HepG2 (cell line): ENCODE data around the gene ZDHHC16. TPM values are rescaled to one million over a fixed set of nuclear protein-coding genes. Genes with fewer than 3 reads are reported as not detected.

Experiments
- ATAC-seq: fragments of 200-7000 bp; cut with Tn5 transposase; 3 replicates; pipeline ENCODE4 v1.9.1; 2020; ENCODE audit warnings: mild to moderate bottlenecking, moderate library complexity
- BruUV-seq: library from RNA; stranded (reverse); fragments of 400-500 nt; replicated peaks from 2 replicates; lab custom pipeline; 2021; lab: Mats Ljungman, UMichigan
- CTCF ChIA-PET: fragments of 300-600 bp; formaldehyde crosslinking; extraction: SDS; loops from one replicate; lab custom pipeline; 2021; ENCODE audit warnings: low total read pairs, inconsistent platforms, low intra/inter-chr PET ratio; lab: Yijun Ruan, JAX
- POLR2A ChIA-PET: fragments of 350-600 bp; sonication (Branson Sonifier 250); formaldehyde crosslinking; loops from one replicate; lab custom pipeline; 2020; ENCODE audit warnings: antibody characterized with exemption, inconsistent platforms; lab: Yijun Ruan, JAX
- DNase-seq: peaks from one replicate; pipeline ENCODE4 v3.0.0-alpha.2; 2015; ENCODE audit warnings: low spot score
- FAIRE-seq: peaks from 3 replicates; lab custom pipeline; 2011; peaks lifted over from hg19 to GRCh38; lab: Jason Lieb, UNC
- H2AFZ ChIP-seq: one replicate; pipeline ENCODE4 v1.6.1; 2011; ENCODE audit warnings: low read length, inconsistent platforms
- H3K27ac ChIP-seq: fragments of 300-600 bp; 3 replicates; pipeline ENCODE4 v1.8.0; 2011; ENCODE audit warnings: mixed run types, mild to moderate bottlenecking, mixed read lengths, low read length, inconsistent platforms; ENCODE audit not compliant: insufficient read depth; ENCODE audit errors: extremely low read length
- H3K27me3 ChIP-seq, 2 experiments: fragments of 200-600 bp in 1 of 2; 2 replicates in 1 of 2; 3 replicates in 1 of 2; pipeline versions ENCODE4 v1.6.0 to v1.8.0; 2011; ENCODE audit warnings: low read length in 2 of 2, mild to moderate bottlenecking in 2 of 2, moderate library complexity in 2 of 2, inconsistent platforms in 1 of 2; ENCODE audit not compliant: insufficient read depth in 2 of 2, control insufficient read depth in 1 of 2
- H3K36me3 ChIP-seq, 2 experiments: fragments of 200-600 bp in 1 of 2; replicated peaks in 1 of 2; 2 replicates in 1 of 2; 3 replicates in 1 of 2; pipeline versions ENCODE4 v1.5.1 to v1.8.0; 2011; ENCODE audit warnings: low read length in 2 of 2, inconsistent platforms in 1 of 2; ENCODE audit not compliant: insufficient read depth in 2 of 2, control insufficient read depth in 1 of 2
- H3K4me1 ChIP-seq: 2 replicates; pipeline ENCODE4 v1.5.1; 2012; ENCODE audit warnings: low read length, inconsistent platforms; ENCODE audit not compliant: insufficient read depth
- H3K4me2 ChIP-seq: 2 replicates; pipeline ENCODE4 v1.6.0; 2011; ENCODE audit warnings: low read depth, low read length, inconsistent platforms
- H3K4me3 ChIP-seq, 3 experiments: fragments of 200-600 bp in 1 of 3; sonication (generic), shearing (Covaris generic) in 1 of 3; replicated peaks in 1 of 3; 2 replicates each; pipeline ENCODE4 v1.5.1; 2011 to 2016; ENCODE audit warnings: low read length in 3 of 3, inconsistent platforms in 2 of 3, low read depth in 2 of 3, mild to moderate bottlenecking in 2 of 3, control low read depth in 1 of 3, mixed read lengths in 1 of 3; ENCODE audit not compliant: insufficient read depth in 1 of 3
- H3K79me2 ChIP-seq: one replicate; pipeline ENCODE4 v1.6.1; 2011; ENCODE audit warnings: low read length, inconsistent platforms; ENCODE audit not compliant: insufficient read depth
- H3K9ac ChIP-seq: 2 replicates; pipeline ENCODE4 v1.6.0; 2011; ENCODE audit warnings: mild to moderate bottlenecking, low read depth, low read length, inconsistent platforms; ENCODE audit not compliant: insufficient read depth
- H3K9me3 ChIP-seq: 2 replicates; pipeline ENCODE4 v1.5.1; 2012; ENCODE audit warnings: mild to moderate bottlenecking, low read length
- H4K20me1 ChIP-seq: 2 replicates; pipeline ENCODE4 v1.6.0; 2011; ENCODE audit warnings: inconsistent platforms, mild to moderate bottlenecking, low read length, moderate library complexity; ENCODE audit not compliant: insufficient read depth
- ATF1 ChIP-seq: IDR thresholded peaks from 2 replicates; pipeline ENCODE4 v1.6.1; 2016; ENCODE audit warnings: mild to moderate bottlenecking, control low read depth
- FOXK2 ChIP-seq: fragments of 450-650 bp; IDR thresholded peaks from 2 replicates; pipeline ENCODE4 v1.6.1; 2016
- KDM2A ChIP-seq: sonication (generic); formaldehyde crosslinking; IDR thresholded peaks from 2 replicates; pipeline ENCODE4 v1.4.0; 2020; ENCODE audit warnings: low read depth, missing genetic modification reagents, borderline replicate concordance
- MLLT10 ChIP-seq: sonication (generic); formaldehyde crosslinking; IDR thresholded peaks from 2 replicates; pipeline ENCODE4 v1.4.0; 2020; ENCODE audit warnings: missing genetic modification reagents
- MXD1 ChIP-seq: sonication (generic); formaldehyde crosslinking; IDR thresholded peaks from 2 replicates; pipeline ENCODE4 v1.4.0; 2020; ENCODE audit warnings: mild to moderate bottlenecking, missing genetic modification reagents
- NR2F2 ChIP-seq: IDR thresholded peaks from 2 replicates; pipeline ENCODE4 v1.6.1; 2012; ENCODE audit warnings: low read depth, inconsistent platforms, borderline replicate concordance
- PRMT3 ChIP-seq: sonication (generic); formaldehyde crosslinking; IDR thresholded peaks from 2 replicates; pipeline ENCODE4 v1.8.1; 2022; ENCODE audit warnings: low read depth, mild to moderate bottlenecking, moderate library complexity, missing genetic modification reagents, borderline replicate concordance
- RBM22 ChIP-seq: fragments of 200-400 bp; formaldehyde crosslinking; optimal IDR thresholded peaks from 2 replicates; pipeline ENCODE3; 2017; ENCODE audit warnings: mild to moderate bottlenecking, low read length, moderate library complexity
- SETDB1 ChIP-seq: sonication (generic); formaldehyde crosslinking; IDR thresholded peaks from 2 replicates; pipeline ENCODE4 v1.5.1; 2020; ENCODE audit warnings: missing genetic modification reagents, mild to moderate bottlenecking, borderline replicate concordance
- SIN3B ChIP-seq: fragments of 150-350 bp; IDR thresholded peaks from 2 replicates; pipeline ENCODE4 v1.6.1; 2014; ENCODE audit warnings: low read length
- SKI ChIP-seq: fragments of 450-650 bp; IDR thresholded peaks from one replicate; pipeline ENCODE4 v1.6.1; 2018; ENCODE audit warnings: mild to moderate bottlenecking; ENCODE audit not compliant: partially characterized antibody
- TBL1XR1 ChIP-seq: fragments of 150-350 bp; IDR thresholded peaks from 2 replicates; pipeline ENCODE4 v1.6.1; 2014; ENCODE audit warnings: borderline replicate concordance, low read length; ENCODE audit not compliant: partially characterized antibody
- TFAP4 ChIP-seq: sonication (generic); IDR thresholded peaks from 2 replicates; pipeline ENCODE4 v1.6.1; 2016; ENCODE audit warnings: low read depth, borderline replicate concordance
- ZNF274 ChIP-seq: sonication (generic); formaldehyde crosslinking; IDR thresholded peaks from 2 replicates; pipeline ENCODE4 v1.5.1; 2020; ENCODE audit warnings: mild to moderate bottlenecking, missing genetic modification reagents
- ZNF343 ChIP-seq: sonication (generic); formaldehyde crosslinking; IDR thresholded peaks from 2 replicates; pipeline ENCODE4 v1.4.0; 2020; ENCODE audit warnings: mild to moderate bottlenecking, missing genetic modification reagents
- ZNF550 ChIP-seq: sonication (generic); formaldehyde crosslinking; IDR thresholded peaks from 2 replicates; pipeline ENCODE4 v1.4.0; 2020; ENCODE audit warnings: mild to moderate bottlenecking, missing genetic modification reagents, borderline replicate concordance
- ZNF660 ChIP-seq: sonication (generic); formaldehyde crosslinking; IDR thresholded peaks from 2 replicates; pipeline ENCODE4 v1.5.1; 2020; ENCODE audit warnings: mild to moderate bottlenecking, low read depth, missing genetic modification reagents, borderline replicate concordance
- ZNF816 ChIP-seq: sonication (generic); formaldehyde crosslinking; IDR thresholded peaks from 2 replicates; pipeline ENCODE4 v1.8.0; 2022; ENCODE audit warnings: missing genetic modification reagents, mild to moderate bottlenecking, borderline replicate concordance
- WGBS: methylation state at CpG from one replicate; pipeline ENCODE4 v1.1.6; 2017; ENCODE audit warnings: low lambda C conversion rate; 5-methylcytosine and 5-hydroxymethylcytosine counted together
- in situ Hi-C: cut with HindIII; loops from 2 replicates; pipeline ENCODE4 v1.10.0; 2017; ENCODE audit warnings: low pct_unique_long_range_greater_than_20kb; ENCODE audit not compliant: extremely low pct_ligation_motif_present
- intact Hi-C: fragments of 100-400 bp; cut with micrococcal nuclease; formaldehyde crosslinking; loops from one replicate; pipeline ENCODE4 v1.10.0; 2022; ENCODE audit not compliant: unreplicated experiment
- polyA plus RNA-seq, 8 experiments: library from polyadenylated mRNA; depleted of rRNA in 3 of 8; stranded (reverse) in 7 of 8; unstranded in 1 of 8; fragments of >200 nt; fragmentation: Illumina TruSeq in 4 of 8; extraction: Trizol in 4 of 8; gene quantifications; 2 replicates each; pipeline versions ENCODE4 v1.2.1 to v1.2.3, GENCODE V29; 2011 to 2016; ENCODE audit warnings: low read depth in 4 of 8, missing spikeins in 1 of 8, mixed read lengths in 1 of 8; ENCODE audit not compliant: insufficient read depth in 1 of 8
- total RNA-seq, 5 experiments: library from RNA; depleted of rRNA; stranded (reverse); fragments of >200 nt; fragmentation: Illumina TruSeq; extraction: Trizol; gene quantifications; 2 replicates each; pipeline ENCODE4 v1.2.3, GENCODE V29; 2016; ENCODE audit warnings: low read depth in 1 of 5

Gene ZDHHC16
- total and polyA plus RNA-seq, 2 of the 13 experiments (the other 11 are each of a cell fraction or from before 2014, with no cell fraction given): 40.8 to 41.8 TPM

DNA sequence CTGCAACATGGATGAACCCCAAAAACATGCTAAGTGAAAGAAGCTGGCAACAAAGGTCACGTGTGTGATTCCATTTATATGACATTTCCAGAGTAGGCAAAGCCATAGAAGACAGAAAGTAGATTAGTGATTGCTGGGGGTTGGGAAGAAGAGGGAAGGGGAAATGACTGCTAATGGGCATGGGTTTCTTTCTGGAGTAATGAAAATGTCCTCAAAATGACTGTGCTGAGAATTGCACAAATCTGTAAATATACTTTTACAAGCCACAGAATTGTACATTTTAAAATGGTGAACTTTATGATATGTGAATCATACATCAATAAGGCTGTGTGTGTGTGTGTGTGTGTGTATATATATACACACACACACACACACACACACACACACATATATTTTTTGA, 36.4 kb downstream of the ZDHHC16 start:
- H3K36me3 ChIP-seq: peaks cover 17 to 61% of the 10 kb centered on the region in 2 experiments
- H2AFZ ChIP-seq: no peak overlapping the region
- DNase-seq (no peak), ATAC-seq (no peak)
- intact Hi-C loops: no loop called here
- BruUV-seq: no TSS peak
- no peaks in the 10 kb centered on the region for H3K9me3 ChIP-seq
- peaks cover 22% of the 10 kb centered on the region for H3K4me1 ChIP-seq
- no peak for TF ChIP-seq RBM22
- TF ChIP-seq SIN3B: no peak
- TF ChIP-seq MXD1: no peak
- TF ChIP-seq MLLT10: no peak
- TF ChIP-seq ZNF550: no peak
- no peak for TF ChIP-seq TFAP4
- no peak for TF ChIP-seq ATF1
- TF ChIP-seq, all 625 proteins: peak for 0
- no peak overlapping the region for H3K4me2 ChIP-seq
- H3K9ac ChIP-seq: no peak overlapping the region
- peaks cover 26% of the 10 kb centered on the region for H3K79me2 ChIP-seq
- FAIRE-seq: no peak
- H3K27ac ChIP-seq: no peak overlapping the region
- no peak overlapping the region for H3K4me3 ChIP-seq
- in situ Hi-C loops: no loop called here
- no peaks in the 10 kb centered on the region for H3K27me3 ChIP-seq
- ChIA-PET POLR2A (no interaction called here), CTCF (no interaction called here)
- no peaks in the 10 kb centered on the region for H4K20me1 ChIP-seq
- WGBS: 90% methylated on average over 1 of the region's 1 CpG

DNA sequence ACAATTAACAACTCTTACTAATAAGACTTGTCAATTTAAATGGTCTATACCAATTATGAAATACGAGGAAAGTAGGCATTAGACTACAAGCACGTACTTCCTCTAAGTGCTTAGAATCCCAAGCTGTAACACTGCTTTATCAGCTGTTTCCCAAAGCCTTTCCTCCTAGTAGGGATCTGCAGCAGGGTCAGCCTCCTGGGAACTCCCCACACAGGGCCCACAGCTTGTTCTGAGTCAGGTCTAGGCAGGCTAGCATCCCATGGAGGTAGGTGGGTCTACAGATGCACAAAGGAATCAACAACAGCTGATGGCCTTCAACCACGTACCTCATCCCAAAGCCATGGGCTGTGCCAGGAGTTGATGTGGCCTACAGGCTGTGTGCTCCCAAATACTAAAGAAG, 37.5 kb downstream of the ZDHHC16 start:
- H4K20me1 ChIP-seq: no peaks in the 10 kb centered on the region
- WGBS: 98% methylated on average over 2 of the region's 3 CpGs
- H3K9ac ChIP-seq: no peak overlapping the region
- intact Hi-C loops (no loop called here), in situ Hi-C loops (no loop called here)
- H3K9me3 ChIP-seq: no peaks in the 10 kb centered on the region
- BruUV-seq: no TSS peak
- ATAC-seq: no peak
- no peak overlapping the region for H3K4me3 ChIP-seq
- H3K36me3 ChIP-seq: peaks cover 11 to 50% of the 10 kb centered on the region in 2 experiments
- H3K4me1 ChIP-seq: peaks cover 22% of the 10 kb centered on the region
- no peak overlapping the region for H2AFZ ChIP-seq
- ChIA-PET CTCF (no interaction called here), POLR2A (no interaction called here)
- H3K27ac ChIP-seq: no peak overlapping the region
- H3K79me2 ChIP-seq: peaks cover 37% of the 10 kb centered on the region
- DNase-seq: no peak
- H3K27me3 ChIP-seq: no peaks in the 10 kb centered on the region
- no peak overlapping the region for H3K4me2 ChIP-seq
- no peak for FAIRE-seq
- TF ChIP-seq ZNF816 (CRISPR knock-in tag): no peak
- TF ChIP-seq SKI: no peak
- no peak for TF ChIP-seq NR2F2
- no peak for TF ChIP-seq PRMT3 (CRISPR knock-in tag)
- TF ChIP-seq ZNF660 (CRISPR knock-in tag): no peak
- TF ChIP-seq FOXK2: no peak
- TF ChIP-seq ZNF343 (CRISPR knock-in tag): no peak
- no peak for TF ChIP-seq TBL1XR1
- TF ChIP-seq SETDB1 (CRISPR knock-in tag): no peak
- no peak for TF ChIP-seq ZNF274 (CRISPR knock-in tag)
- no peak for TF ChIP-seq KDM2A
